ENCODE measurements around the gene SH2D4B. TPM values are rescaled to one million over a fixed set of nuclear protein-coding genes. Genes with fewer than 3 reads are reported as not detected.

The SH2D4B gene
- total RNA-seq, 4 donors from 2014 or later = 0.26 to 0.42 TPM; not detected in 2

GRCh38 chr10:80694930-80695329 is 157.2 kb downstream of the SH2D4B start:
- TF ChIP-seq POLR2AphosphoS5 (IDR thresholded peaks at IDR 0.05) (no peak), POLR2A (IDR thresholded peaks at IDR 0.05; ENCODE audit: low read depth) (no peak)
- TF ChIP-seq, protein P1, sequence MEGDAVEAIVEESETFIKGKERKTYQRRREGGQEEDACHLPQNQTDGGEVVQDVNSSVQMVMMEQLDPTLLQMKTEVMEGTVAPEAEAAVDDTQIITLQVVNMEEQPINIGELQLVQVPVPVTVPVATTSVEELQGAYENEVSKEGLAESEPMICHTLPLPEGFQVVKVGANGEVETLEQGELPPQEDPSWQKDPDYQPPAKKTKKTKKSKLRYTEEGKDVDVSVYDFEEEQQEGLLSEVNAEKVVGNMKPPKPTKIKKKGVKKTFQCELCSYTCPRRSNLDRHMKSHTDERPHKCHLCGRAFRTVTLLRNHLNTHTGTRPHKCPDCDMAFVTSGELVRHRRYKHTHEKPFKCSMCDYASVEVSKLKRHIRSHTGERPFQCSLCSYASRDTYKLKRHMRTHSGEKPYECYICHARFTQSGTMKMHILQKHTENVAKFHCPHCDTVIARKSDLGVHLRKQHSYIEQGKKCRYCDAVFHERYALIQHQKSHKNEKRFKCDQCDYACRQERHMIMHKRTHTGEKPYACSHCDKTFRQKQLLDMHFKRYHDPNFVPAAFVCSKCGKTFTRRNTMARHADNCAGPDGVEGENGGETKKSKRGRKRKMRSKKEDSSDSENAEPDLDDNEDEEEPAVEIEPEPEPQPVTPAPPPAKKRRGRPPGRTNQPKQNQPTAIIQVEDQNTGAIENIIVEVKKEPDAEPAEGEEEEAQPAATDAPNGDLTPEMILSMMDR (IDR thresholded peaks at IDR 0.05) = no peak
- intact Hi-C loops (cut with DNase I) = no loop called here
- H3K27me3 ChIP-seq = peaks cover 0 to 12% (median 0%) of the 10 kb centered on the region in 4 donors
- no peak overlapping the region for H3K27ac ChIP-seq (replicated peaks in 1 of 4)
- no peak for DNase-seq (ENCODE audit: extremely low spot score)
- no peak overlapping the region for H3K4me3 ChIP-seq
- no peaks in the 10 kb centered on the region for H3K9me3 ChIP-seq
- H3K4me1 ChIP-seq = peaks cover 0 to 8% (median 3%) of the 10 kb centered on the region in 4 donors
- H3K36me3 ChIP-seq = no peaks in the 10 kb centered on the region
- 82% methylated on average over 4 of the region's 5 CpGs for WGBS

Other genes with a start within 250 kb of the SH2D4B start
- not detected for gene MAT1A, start 248.2 kb upstream of the SH2D4B start, total RNA-seq
- not detected for gene DYDC1, start 181.1 kb upstream of the SH2D4B start, total RNA-seq
- gene DYDC2, start 181.1 kb upstream of the SH2D4B start, total RNA-seq = not detected
- gene PRXL2A, start 129.4 kb upstream of the SH2D4B start, total RNA-seq = 10 to 100 TPM; 15.4 to 26.6 (median 25.5) TPM
- gene TSPAN14, start 83.6 kb upstream of the SH2D4B start, total RNA-seq = 10 to 100 TPM; 17.9 to 50.5 (median 38.4) TPM